GM19397 (cell line): ENCODE data around the gene STAM2.
"Not testable (repeated sequence)": the region's sequence is repeated elsewhere in the genome, so short reads cannot be mapped to it uniquely, and the experiment has no call there.

Source experiments
- ATAC-seq: cut with Tn5 transposase; IDR thresholded peaks from one replicate; pipeline ENCODE4 v1.9.1; 2021; ENCODE audit warnings: mild to moderate bottlenecking, moderate library complexity; ENCODE audit not compliant: unreplicated experiment

The STAM2 gene

GRCh38 chr2:152173831-152174230, 1.7 kb downstream of the STAM2 start:
- ATAC-seq = no peak

DNA sequence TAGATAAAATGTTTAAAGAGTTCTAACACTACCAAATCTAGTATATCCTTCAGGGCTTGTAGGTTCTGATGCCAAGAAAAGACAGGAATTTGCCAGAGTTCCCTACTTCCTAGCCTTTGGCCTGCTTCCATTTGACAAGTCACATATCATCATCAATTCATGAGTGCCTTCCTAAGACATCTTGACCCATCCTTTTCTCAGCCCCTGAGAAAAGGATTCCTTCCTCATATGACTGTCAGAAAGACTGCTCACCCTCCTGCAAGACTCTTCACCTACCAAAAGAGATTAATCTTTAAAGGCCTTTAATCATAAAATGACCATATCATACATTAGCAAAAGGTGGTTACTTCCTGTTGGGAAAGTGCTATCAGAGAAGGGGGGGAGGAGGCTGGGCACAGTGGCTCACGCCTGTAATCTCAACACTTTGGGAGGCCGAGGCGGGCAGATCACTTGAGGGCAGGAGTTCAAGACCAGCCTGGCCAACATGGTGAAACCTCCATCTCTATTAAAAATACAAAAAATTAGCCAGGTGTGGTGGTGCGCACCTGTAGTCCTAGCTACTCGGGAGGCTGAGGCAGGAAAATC, 3.3 kb downstream of the STAM2 start:
- ATAC-seq = not testable (repeated sequence)

- no peak for ATAC-seq
Observed at GRCh38 chr2:152171718-152172117, 3.8 kb downstream of the STAM2 start.

DNA sequence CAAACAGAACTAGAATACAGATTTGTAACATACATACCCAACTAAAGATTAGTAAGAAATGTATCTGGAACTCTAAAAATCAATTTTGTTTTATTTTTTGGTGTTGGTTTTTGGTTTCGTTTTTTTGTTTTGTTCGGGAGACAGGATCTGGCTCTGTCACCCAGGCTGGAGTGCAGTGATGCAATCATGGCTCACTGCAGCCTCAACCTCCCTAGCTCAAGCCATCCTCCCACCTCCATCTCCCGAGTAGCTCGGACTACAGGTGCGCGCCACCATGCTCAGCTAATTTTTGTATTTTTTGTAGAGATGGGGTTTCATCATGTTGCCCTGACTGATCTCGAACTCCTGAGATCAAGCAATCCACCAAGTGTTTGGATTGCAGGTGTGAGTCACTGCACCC, 6.4 kb downstream of the STAM2 start:
- ATAC-seq = not testable (repeated sequence)

GRCh38 chr2:152167470-152167869, 8.1 kb downstream of the STAM2 start:
- ATAC-seq = not testable (repeated sequence)

DNA sequence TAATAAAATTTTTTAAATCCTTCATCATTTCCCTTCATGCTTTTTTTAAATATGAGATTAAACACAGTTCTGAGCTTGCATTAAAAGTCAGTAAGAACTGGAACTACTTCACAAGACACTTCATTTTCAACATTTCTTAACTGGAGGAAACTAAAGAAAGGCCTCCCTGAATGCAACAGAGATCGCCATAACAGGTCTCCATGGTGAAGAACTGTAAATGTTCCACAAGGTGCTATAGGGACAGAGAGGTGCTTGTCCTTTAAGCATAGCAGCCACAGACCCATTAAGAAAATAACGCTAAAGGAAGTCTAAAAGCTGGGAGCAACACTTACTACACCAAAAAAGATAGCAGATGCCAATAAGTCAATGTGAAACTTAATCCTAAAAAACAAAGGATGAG, 8.5 kb downstream of the STAM2 start:
- no peak for ATAC-seq

- ATAC-seq = peak; percentile 63
Observed at GRCh38 chr2:152166633-152167032, 8.9 kb downstream of the STAM2 start.

DNA sequence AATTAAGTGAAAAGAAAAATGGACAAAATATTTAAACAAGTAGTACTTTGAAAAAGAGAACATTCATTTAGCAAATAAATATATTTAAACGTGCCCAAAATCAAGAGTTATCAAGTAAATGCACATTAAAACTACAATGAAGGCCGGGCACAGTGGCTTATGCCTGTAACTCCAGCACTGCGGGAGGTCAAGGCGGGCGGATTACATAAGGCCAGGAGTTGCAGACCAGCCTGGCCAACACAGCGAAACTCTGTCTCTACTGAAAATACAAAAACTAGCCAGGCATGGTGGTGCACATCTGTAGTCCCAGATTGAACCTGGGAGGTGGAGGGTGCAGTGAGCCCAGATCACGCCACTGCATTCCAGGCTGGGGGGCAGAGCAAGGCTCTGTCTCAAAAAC, 9.8 kb downstream of the STAM2 start:
- no peak for ATAC-seq

DNA sequence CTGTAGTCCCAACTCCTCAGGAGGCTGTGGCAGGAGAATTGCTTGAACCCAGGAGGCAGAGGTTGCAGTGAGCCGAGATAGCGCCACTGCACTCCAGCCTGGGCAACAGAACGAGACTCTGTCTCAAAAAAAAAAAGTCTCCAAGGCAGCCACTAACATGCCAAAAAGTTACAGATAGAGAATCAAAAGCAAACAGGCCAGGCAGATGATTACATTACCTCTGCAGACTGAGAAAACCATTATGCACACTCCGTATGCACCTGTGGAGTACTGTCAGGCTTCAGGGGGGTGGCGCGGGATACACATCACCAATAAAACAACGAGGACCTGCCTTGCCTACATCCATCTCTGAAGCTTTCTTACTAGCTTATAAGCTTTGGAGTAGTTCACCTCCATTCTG, 10.3 kb downstream of the STAM2 start:
- ATAC-seq = no peak

DNA sequence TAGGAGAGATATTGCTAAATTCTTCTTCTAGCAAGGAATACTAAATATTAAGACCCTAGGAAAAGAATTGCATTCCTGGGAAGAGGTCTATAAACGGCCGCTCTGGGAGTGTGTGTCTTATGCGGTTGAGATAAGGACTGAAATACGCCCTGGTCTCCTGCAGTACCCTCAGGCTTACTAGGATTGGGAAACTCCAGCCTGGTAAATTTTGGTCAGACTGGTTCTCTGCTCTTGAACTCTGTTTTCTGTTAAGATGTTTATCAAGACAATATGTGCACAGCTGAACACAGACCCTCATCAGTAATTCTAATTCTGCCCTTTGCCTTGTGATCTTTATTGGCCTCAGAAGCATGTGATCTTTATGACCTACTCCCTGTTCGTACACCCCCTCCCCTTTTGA, 11.9 kb downstream of the STAM2 start:
- not testable (repeated sequence) for ATAC-seq

GRCh38 chr2:152162141-152162540, 13.4 kb downstream of the STAM2 start:
- ATAC-seq = no peak

DNA sequence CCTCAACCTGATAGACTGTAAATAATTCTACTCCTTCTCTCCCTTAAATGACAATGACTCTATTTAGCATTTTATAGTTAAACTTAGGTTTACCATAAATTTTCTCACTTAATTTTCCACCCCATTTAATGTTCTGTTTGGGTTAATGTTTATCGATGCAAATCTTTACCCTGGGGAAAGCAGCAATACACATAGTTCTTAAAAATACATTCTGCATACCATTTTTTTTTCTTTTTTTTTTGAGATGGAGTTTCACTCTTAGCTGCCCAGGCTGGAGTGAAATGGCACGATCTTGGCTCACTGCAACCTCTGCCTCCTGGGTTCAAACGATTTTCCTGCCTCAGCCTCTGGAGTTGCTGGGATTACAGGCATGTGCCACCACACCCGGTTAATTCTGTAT, 14.0 kb downstream of the STAM2 start:
- ATAC-seq = no peak

GRCh38 chr2:152160378-152160777, 15.2 kb downstream of the STAM2 start:
- not testable (repeated sequence) for ATAC-seq

- ATAC-seq = no peak
Observed at GRCh38 chr2:152157253-152157652, 18.3 kb downstream of the STAM2 start.

DNA sequence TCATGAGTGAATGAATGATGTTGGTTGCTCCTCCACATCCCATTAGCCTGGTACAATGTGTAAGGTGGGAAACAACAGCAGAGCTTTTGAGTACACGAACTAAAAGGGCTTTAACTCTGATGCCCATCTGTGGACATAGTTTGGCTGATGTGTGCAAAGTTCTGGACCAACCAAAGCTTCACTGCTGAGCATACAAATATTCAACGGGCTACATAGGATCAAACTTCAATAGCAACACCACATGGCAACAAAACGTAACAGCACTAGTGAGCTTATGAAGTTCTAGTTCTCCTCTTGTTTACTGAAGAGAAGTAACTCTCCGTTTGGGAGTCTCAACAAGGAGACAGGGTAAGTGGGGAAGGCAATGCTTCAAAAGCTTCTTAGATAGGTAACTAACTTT, 20.4 kb downstream of the STAM2 start:
- no peak for ATAC-seq

GRCh38 chr2:152154462-152154861, 21.1 kb downstream of the STAM2 start:
- no peak for ATAC-seq

DNA sequence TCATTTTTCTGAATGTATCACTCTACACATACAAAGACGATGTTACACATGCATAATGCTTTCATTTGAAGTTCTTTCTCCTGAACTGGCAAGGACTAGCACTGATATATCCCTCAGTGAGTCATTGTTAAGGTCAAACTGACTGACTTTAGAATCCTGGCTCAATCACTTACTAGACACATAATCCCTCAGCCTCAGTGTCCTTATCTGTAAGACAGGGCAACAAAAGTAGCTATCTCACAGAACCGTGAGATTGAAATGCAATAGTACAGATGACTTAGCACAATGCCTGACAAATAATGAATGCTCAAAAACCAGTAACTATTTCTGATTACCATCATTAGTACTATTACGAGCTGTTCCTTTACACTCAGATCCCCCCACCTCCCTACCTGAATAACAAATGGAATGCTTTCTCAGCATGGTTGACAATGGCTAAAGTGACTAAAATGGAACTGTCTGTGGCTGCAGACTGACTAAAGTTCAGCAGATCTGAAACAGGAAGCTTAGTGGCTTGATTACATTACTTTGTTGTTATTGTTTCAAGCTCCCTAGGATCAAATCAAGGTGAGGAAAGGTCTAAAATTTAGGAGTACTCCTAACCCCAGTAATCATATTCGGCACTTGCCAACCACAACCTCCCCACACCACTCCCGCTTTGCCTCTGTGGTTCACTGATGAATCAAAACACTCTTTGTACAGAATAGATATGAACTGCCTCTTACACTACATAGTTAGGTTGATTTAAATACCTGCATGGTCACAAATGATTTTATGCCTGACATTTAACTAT, 40.9 kb downstream of the STAM2 start:
- peak; percentile 62 for ATAC-seq

- ATAC-seq = no peak
Observed at GRCh38 chr2:152132306-152132705, 43.3 kb downstream of the STAM2 start.

GRCh38 chr2:152127628-152128027, 47.9 kb downstream of the STAM2 start:
- ATAC-seq = no peak

DNA sequence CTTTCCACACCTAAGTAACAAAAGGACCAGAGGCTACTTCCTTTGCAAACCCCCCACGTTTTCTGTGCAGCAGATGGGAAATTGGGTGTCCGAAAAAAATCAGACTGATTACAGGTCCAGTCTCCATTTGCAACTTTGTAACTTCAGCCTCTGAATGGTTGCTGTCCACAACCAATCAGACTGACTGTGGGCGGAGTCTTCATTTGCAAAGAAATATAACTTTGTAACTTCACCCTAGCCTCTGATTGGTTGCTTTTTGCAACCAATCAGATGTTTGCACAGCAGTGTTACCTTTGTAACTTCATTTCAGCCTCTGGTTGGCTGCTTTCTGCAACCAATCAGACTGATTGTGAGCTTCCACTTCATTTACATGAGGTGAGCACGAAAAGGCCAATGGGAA, 48.9 kb downstream of the STAM2 start:
- no peak for ATAC-seq

DNA sequence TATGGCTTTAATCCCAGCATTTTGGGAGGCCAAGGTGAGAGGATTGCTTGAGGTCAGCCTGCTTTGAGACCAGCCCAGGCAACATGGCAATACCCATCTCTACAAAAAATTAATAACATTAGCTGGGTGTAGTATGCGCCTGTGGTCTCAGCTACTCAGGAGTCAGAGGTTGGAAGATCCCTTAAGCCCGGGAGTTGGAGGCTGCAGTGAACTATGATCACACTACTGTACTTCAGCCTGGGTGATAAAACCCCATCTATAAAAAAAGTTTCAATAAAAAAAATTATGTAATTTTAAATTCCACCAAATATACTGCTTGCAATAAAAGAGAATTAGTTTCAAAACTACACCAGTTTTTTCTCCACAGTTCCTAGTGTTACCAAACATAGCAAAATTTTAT, 53.4 kb downstream of the STAM2 start:
- ATAC-seq = no peak

- ATAC-seq = no peak
Observed at GRCh38 chr2:152120430-152120829, 55.1 kb downstream of the STAM2 start.

DNA sequence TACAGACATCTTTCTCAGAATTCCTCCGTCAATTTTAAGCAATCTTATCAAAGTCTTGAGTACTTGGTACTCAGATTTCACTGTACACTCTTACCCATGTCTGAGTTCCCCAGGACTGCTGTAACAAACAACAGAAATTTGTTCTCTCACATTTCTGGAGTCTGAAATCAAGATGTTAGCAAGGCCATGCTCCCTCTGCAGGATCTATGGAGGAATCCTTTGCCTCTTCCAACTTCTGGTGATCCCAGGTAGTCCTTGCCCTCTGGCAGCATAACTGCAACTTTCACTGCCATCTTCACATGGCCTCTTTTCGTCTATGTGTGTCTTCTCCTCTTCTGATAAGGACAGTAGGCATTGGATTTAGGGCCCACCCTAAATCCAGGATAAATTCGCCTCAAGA, 59.6 kb downstream of the STAM2 start:
- no peak for ATAC-seq
